Mucosa of rectum (tissue), 2 donors: ENCODE measurements around the gene ANKRD62.
"Not testable (repeated sequence)": the region's sequence is repeated elsewhere in the genome, so short reads cannot be mapped to it uniquely, and the experiment has no call there.

Experiments used
- H3K27ac ChIP-seq, 2 donors: one replicate each; pipeline ENCODE4 v1.7.0; 2013; ENCODE audit warnings: inconsistent platforms in 2 of 2, low read depth in 2 of 2, low read length in 2 of 2
- H3K27me3 ChIP-seq, 2 donors: one replicate each; pipeline ENCODE4 v1.7.0; 2013; ENCODE audit warnings: low read length in 2 of 2; ENCODE audit not compliant: control insufficient read depth in 2 of 2, insufficient read depth in 2 of 2
- H3K36me3 ChIP-seq, 2 donors: one replicate each; pipeline ENCODE4 v1.7.0; 2013; ENCODE audit warnings: low read length in 2 of 2; ENCODE audit not compliant: control insufficient read depth in 2 of 2, insufficient read depth in 2 of 2
- H3K4me1 ChIP-seq, 2 donors: one replicate each; pipeline ENCODE4 v1.7.0; 2013; ENCODE audit warnings: low read length in 2 of 2, mild to moderate bottlenecking in 1 of 2; ENCODE audit not compliant: control insufficient read depth in 2 of 2, insufficient read depth in 2 of 2
- H3K4me3 ChIP-seq, 2 donors: one replicate each; pipeline ENCODE4 v1.7.0; 2013; ENCODE audit warnings: low read length in 2 of 2
- H3K9ac ChIP-seq, 2 donors: one replicate each; pipeline ENCODE4 v1.7.0; 2013; ENCODE audit warnings: low read length in 2 of 2, low read depth in 1 of 2, mild to moderate bottlenecking in 1 of 2
- H3K9me3 ChIP-seq, 2 donors: one replicate each; pipeline ENCODE4 v1.7.0; 2013; ENCODE audit warnings: low read length in 2 of 2; ENCODE audit not compliant: control insufficient read depth in 2 of 2
- donor health status: healthy.
- donor health status: Normal muscosa, but diverticular disease.

The ANKRD62 gene

DNA sequence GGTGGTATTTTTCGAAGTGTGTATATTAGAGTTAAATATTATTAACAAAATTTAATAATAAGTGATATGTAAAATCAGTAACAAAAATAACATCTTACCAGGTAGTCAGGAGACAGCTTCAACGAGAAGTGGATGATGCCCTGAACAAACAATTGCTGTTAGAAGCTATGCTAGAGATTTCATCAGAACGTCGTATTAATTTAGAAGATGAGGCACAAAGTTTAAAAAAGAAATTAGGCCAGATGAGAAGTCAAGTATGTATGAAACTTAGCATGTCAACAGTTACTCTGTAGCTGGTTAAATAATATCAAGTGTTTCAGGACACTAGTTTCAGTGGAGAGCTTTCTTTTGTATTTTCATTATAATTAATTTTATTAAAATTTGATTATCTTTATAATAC is 34.0 kb downstream of the ANKRD62 start:
- H3K9ac ChIP-seq, H3K27ac ChIP-seq, H3K27me3 ChIP-seq, H3K4me3 ChIP-seq, H3K36me3 ChIP-seq, H3K4me1 ChIP-seq, H3K9me3 ChIP-seq: not testable (repeated sequence)

GRCh38 chr18:12138831-12139230 is 45.2 kb downstream of the ANKRD62 start:
- H3K4me1 ChIP-seq, H3K27ac ChIP-seq, H3K36me3 ChIP-seq, H3K4me3 ChIP-seq, H3K9me3 ChIP-seq, H3K9ac ChIP-seq, H3K27me3 ChIP-seq: not testable (repeated sequence)

GRCh38 chr18:12140866-12141265 is 47.2 kb downstream of the ANKRD62 start:
- not testable (repeated sequence) for H3K36me3 ChIP-seq

GRCh38 chr18:12141778-12142177 is 48.1 kb downstream of the ANKRD62 start:
- not testable (repeated sequence) for H3K27ac ChIP-seq, H3K9ac ChIP-seq, H3K4me3 ChIP-seq, H3K9me3 ChIP-seq, H3K36me3 ChIP-seq, H3K4me1 ChIP-seq, H3K27me3 ChIP-seq

More at GRCh38 chr18:12140866-12141265, 47.2 kb downstream of the ANKRD62 start:
- not testable (repeated sequence) for H3K27ac ChIP-seq, H3K9ac ChIP-seq, H3K4me1 ChIP-seq, H3K9me3 ChIP-seq, H3K27me3 ChIP-seq, H3K4me3 ChIP-seq

DNA sequence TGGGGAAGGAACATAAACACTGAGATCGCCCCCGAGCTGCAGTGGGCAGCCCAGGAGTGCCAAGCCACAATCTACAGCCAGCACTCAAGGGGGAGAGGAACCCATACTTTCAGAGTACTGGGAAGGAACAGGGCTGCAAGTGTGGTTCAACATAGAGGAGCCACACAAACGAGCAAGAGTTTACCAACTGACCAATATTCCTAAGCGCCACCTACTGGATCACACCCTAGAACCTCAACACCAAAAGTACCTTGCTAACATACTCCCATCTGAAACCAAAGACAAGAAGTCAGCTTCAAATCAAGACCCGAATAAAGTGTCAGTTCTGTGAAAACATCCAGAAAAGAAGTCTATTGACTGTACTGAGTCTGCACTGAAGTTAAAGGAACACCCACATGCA is 55.8 kb downstream of the ANKRD62 start:
- not testable (repeated sequence) for H3K4me1 ChIP-seq, H3K27ac ChIP-seq, H3K9ac ChIP-seq

DNA sequence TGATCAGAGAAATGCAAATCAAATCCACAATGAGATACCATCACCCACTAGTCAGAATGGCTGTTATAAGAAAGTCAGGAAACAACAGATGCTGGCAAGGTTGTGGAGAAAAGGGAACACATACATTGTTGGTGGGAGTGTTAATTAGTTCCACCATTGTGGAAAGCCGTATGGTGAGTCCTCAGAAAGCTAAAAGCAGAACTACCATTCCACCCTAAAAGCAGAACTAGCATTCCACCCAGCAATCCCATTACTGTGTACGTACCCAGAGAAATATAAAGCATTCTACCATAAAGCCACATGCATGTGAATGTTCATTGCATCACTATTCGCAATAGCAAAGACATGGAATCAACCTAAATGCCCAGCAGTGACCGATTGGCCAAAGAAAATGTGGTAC is 60.7 kb downstream of the ANKRD62 start:
- Histone ChIP-seq H3K27me3 (no peaks in the 10 kb centered on the region), H3K9ac (no peak overlapping the region), H3K4me3 (no peak overlapping the region), H3K4me1 (no peaks in the 10 kb centered on the region), H3K36me3 (no peaks in the 10 kb centered on the region), H3K27ac (no peak overlapping the region), H3K9me3 (no peaks in the 10 kb centered on the region)

More for the DNA sequence above, 55.8 kb downstream of the ANKRD62 start:
- H3K27me3 ChIP-seq, H3K4me3 ChIP-seq, H3K36me3 ChIP-seq, H3K9me3 ChIP-seq: not testable (repeated sequence)

- no peaks in the 10 kb centered on the region for H3K27me3 ChIP-seq
- H3K9me3 ChIP-seq = no peaks in the 10 kb centered on the region
- H3K4me1 ChIP-seq = no peaks in the 10 kb centered on the region
- no peak overlapping the region for H3K27ac ChIP-seq
- H3K4me3 ChIP-seq = no peak overlapping the region
- no peak overlapping the region for H3K9ac ChIP-seq
- H3K36me3 ChIP-seq = no peaks in the 10 kb centered on the region
These were observed 62.4 kb downstream of the ANKRD62 start for GRCh38 chr18:12155996-12156395.

GRCh38 chr18:12159446-12159845 is 65.8 kb downstream of the ANKRD62 start:
- no peaks in the 10 kb centered on the region for H3K9me3 ChIP-seq
- H3K36me3 ChIP-seq = no peaks in the 10 kb centered on the region
- H3K27me3 ChIP-seq = no peaks in the 10 kb centered on the region
- no peak overlapping the region for H3K4me3 ChIP-seq
- H3K27ac ChIP-seq = no peak overlapping the region
- H3K9ac ChIP-seq = no peak overlapping the region
- no peaks in the 10 kb centered on the region for H3K4me1 ChIP-seq

- H3K9ac ChIP-seq = no peak overlapping the region
- no peak overlapping the region for H3K27ac ChIP-seq
These were observed 69.1 kb downstream of the ANKRD62 start for GRCh38 chr18:12162786-12163185.

GRCh38 chr18:12165038-12165768 is 71.6 kb downstream of the ANKRD62 start:
- no peaks in the 10 kb centered on the region for H3K9me3 ChIP-seq
- no peak overlapping the region for H3K27ac ChIP-seq
- H3K27me3 ChIP-seq = no peaks in the 10 kb centered on the region
- H3K4me3 ChIP-seq = no peak overlapping the region
- H3K9ac ChIP-seq = no peak overlapping the region
- no peaks in the 10 kb centered on the region for H3K4me1 ChIP-seq
- no peaks in the 10 kb centered on the region for H3K36me3 ChIP-seq

More at GRCh38 chr18:12162786-12163185, 69.1 kb downstream of the ANKRD62 start:
- H3K4me3 ChIP-seq = no peak overlapping the region
- H3K27me3 ChIP-seq = no peaks in the 10 kb centered on the region
- H3K36me3 ChIP-seq = no peaks in the 10 kb centered on the region
- H3K9me3 ChIP-seq = no peaks in the 10 kb centered on the region
- H3K4me1 ChIP-seq = no peaks in the 10 kb centered on the region
